ENCODE data around the gene PRRX2. TPM values are rescaled to one million over a fixed set of nuclear protein-coding genes. Genes with fewer than 3 reads are reported as not detected.

PRRX2 gene
- total and polyA plus RNA-seq, 2 of the 13 experiments (the other 11 are each of a cell fraction or from before 2014, with no cell fraction given) = 0.05 TPM; not detected in 1

- ChIA-PET CTCF (ENCODE audit: low intra/inter-chr PET ratio, low total read pairs) (no interaction called here), POLR2A (no interaction called here)
- H3K9ac ChIP-seq (ENCODE audit: insufficient read depth, low read depth, low read length) = no peak overlapping the region
- no peak overlapping the region for H3K27ac ChIP-seq (ENCODE audit: extremely low read length, insufficient read depth, low read length)
- H3K4me3 ChIP-seq (replicated peaks in 1 of 3; ENCODE audit: insufficient read depth in 1 of 3, low read depth in 2 of 3, low read length in 3 of 3) = peak overlapping the region; percentile 7 to 50 (median 13); a peak in 1 of 6 replicates
- BruUV-seq (replicated peaks) = no TSS peak
- intact Hi-C loops (cut with micrococcal nuclease; ENCODE audit: unreplicated experiment) (no loop called here), in situ Hi-C loops (cut with HindIII; ENCODE audit: extremely low pct_ligation_motif_present, low pct_unique_long_range_greater_than_20kb) (no loop called here)
- 0% methylated on average over 8 of the region's 71 CpGs for WGBS (ENCODE audit: low lambda C conversion rate)
- ATAC-seq (peak; percentile 77), FAIRE-seq (no peak), DNase-seq (ENCODE audit: low spot score) (no peak)
- H3K27me3 ChIP-seq (ENCODE audit: control insufficient read depth in 1 of 2, insufficient read depth in 2 of 2, low read length in 2 of 2) = peaks cover 21 to 72% of the 10 kb centered on the region in 2 experiments; a peak in 4 of 5 replicates
- no peaks in the 10 kb centered on the region for H4K20me1 ChIP-seq (ENCODE audit: insufficient read depth, low read length)
- peak overlapping the region; percentile 42 for H3K4me2 ChIP-seq (ENCODE audit: low read depth, low read length)
- no peaks in the 10 kb centered on the region for H3K79me2 ChIP-seq (ENCODE audit: insufficient read depth, low read length)
- TF ChIP-seq EZH2 (conservative IDR thresholded peaks at IDR 0.05; ENCODE audit: low read depth, low read length) (peak; percentile 83; the same call in 1 of the 2 replicates), HNRNPLL (IDR thresholded peaks at IDR 0.05; ENCODE audit: low read depth, low read length, poor library complexity, severe bottlenecking) (peak; percentile 44), TEAD3 (CRISPR knock-in tag; optimal IDR thresholded peaks at IDR 0.05; ENCODE audit: borderline replicate concordance) (no peak), SKI (IDR thresholded peaks at IDR 0.05; ENCODE audit: partially characterized antibody) (peak; percentile 39)
- H3K4me1 ChIP-seq (ENCODE audit: insufficient read depth, low read length) = peaks cover 6% of the 10 kb centered on the region
- no peaks in the 10 kb centered on the region for H3K36me3 ChIP-seq (replicated peaks in 1 of 2; ENCODE audit: control insufficient read depth in 1 of 2, insufficient read depth in 2 of 2, low read length in 2 of 2)
- no peaks in the 10 kb centered on the region for H3K9me3 ChIP-seq (ENCODE audit: low read length)
- no peak overlapping the region for H2AFZ ChIP-seq (ENCODE audit: low read length)
Measured at GRCh38 chr9:129696944-129697655, 31.7 kb downstream of the PRRX2 start.

GRCh38 chr9:129697656-129698253, 32.3 kb downstream of the PRRX2 start:
- Histone ChIP-seq H3K9ac (ENCODE audit: insufficient read depth, low read depth, low read length) (no peak overlapping the region), H3K4me1 (ENCODE audit: insufficient read depth, low read length) (peaks cover 6% of the 10 kb centered on the region), H2AFZ (ENCODE audit: low read length) (no peak overlapping the region), H3K36me3 (replicated peaks in 1 of 2; ENCODE audit: control insufficient read depth in 1 of 2, insufficient read depth in 2 of 2, low read length in 2 of 2) (no peaks in the 10 kb centered on the region), H3K4me2 (ENCODE audit: low read depth, low read length) (peak overlapping the region; percentile 42), H3K4me3 (replicated peaks in 1 of 3; ENCODE audit: insufficient read depth in 1 of 3, low read depth in 2 of 3, low read length in 3 of 3) (peak overlapping the region; percentile 7 to 50 (median 13); a peak in 1 of 6 replicates), H3K79me2 (ENCODE audit: insufficient read depth, low read length) (no peaks in the 10 kb centered on the region), H3K9me3 (ENCODE audit: low read length) (no peaks in the 10 kb centered on the region), H4K20me1 (ENCODE audit: insufficient read depth, low read length) (no peaks in the 10 kb centered on the region), H3K27me3 (ENCODE audit: control insufficient read depth in 1 of 2, insufficient read depth in 2 of 2, low read length in 2 of 2) (peaks cover 19 to 77% of the 10 kb centered on the region in 2 experiments; a peak in 4 of 5 replicates), H3K27ac (ENCODE audit: extremely low read length, insufficient read depth, low read length) (no peak overlapping the region)
- no peak for DNase-seq (ENCODE audit: low spot score)
- TF ChIP-seq HNRNPLL (IDR thresholded peaks at IDR 0.05; ENCODE audit: low read depth, low read length, poor library complexity, severe bottlenecking) (peak; percentile 1), ZNF556 (CRISPR knock-in tag; IDR thresholded peaks at IDR 0.05; ENCODE audit: borderline replicate concordance) (no peak)
- CTCF ChIA-PET (ENCODE audit: low intra/inter-chr PET ratio, low total read pairs) = no interaction called here
- ATAC-seq = no peak
- POLR2A ChIA-PET = no interaction called here
- no peak for FAIRE-seq
- in situ Hi-C loops (cut with HindIII; ENCODE audit: extremely low pct_ligation_motif_present, low pct_unique_long_range_greater_than_20kb) (no loop called here), intact Hi-C loops (cut with micrococcal nuclease; ENCODE audit: unreplicated experiment) (no loop called here)
- 15% methylated on average over 6 of the region's 25 CpGs for WGBS (ENCODE audit: low lambda C conversion rate)
- BruUV-seq (replicated peaks) = no TSS peak

All from HepG2 (cell line).